ENCODE measurements around the gene INPP5J.
"Not testable (repeated sequence)": the region's sequence is repeated elsewhere in the genome, so short reads cannot be mapped to it uniquely, and the experiment has no call there.

The INPP5J gene

GRCh38 chr22:31103111-31103510 is 19.7 kb upstream of the INPP5J start:
- DNase-seq = no peak

- DNase-seq = no peak
Measured at GRCh38 chr22:31103899-31104694, 18.7 kb upstream of the INPP5J start.

GRCh38 chr22:31104869-31105268 is 17.9 kb upstream of the INPP5J start:
- no peak for DNase-seq

- DNase-seq = no peak
Measured at GRCh38 chr22:31105282-31105929, 17.4 kb upstream of the INPP5J start.

- no peak for DNase-seq
Measured at GRCh38 chr22:31106001-31106571, 16.7 kb upstream of the INPP5J start.

- no peak for DNase-seq
Measured at GRCh38 chr22:31106731-31107177, 16.0 kb upstream of the INPP5J start.

- peak; percentile 74 for DNase-seq
Measured at GRCh38 chr22:31107178-31107893, 15.4 kb upstream of the INPP5J start, which contains the start of gene SELENOM. TSS of gene SELENOM (minus strand) at chr22:31107568. CDS start at chr22:31107505, 63 bp downstream.

- DNase-seq = no peak
Measured at GRCh38 chr22:31107894-31108218, 14.9 kb upstream of the INPP5J start.

- not testable (repeated sequence) for DNase-seq
Measured at GRCh38 chr22:31112547-31113091, 10.1 kb upstream of the INPP5J start.

- no peak for DNase-seq
Measured at GRCh38 chr22:31118046-31118820, 4.5 kb upstream of the INPP5J start.

GRCh38 chr22:31119026-31119717 is 3.6 kb upstream of the INPP5J start:
- DNase-seq = no peak

GRCh38 chr22:31120230-31120629 is 2.5 kb upstream of the INPP5J start:
- no peak for DNase-seq

GRCh38 chr22:31120642-31121041 is 2.1 kb upstream of the INPP5J start:
- DNase-seq = no peak

- no peak for DNase-seq
Measured at GRCh38 chr22:31121403-31121802, 1.4 kb upstream of the INPP5J start.

GRCh38 chr22:31122196-31122531 is 602 bp upstream of the INPP5J start:
- no peak for DNase-seq

- DNase-seq = no peak
Measured at GRCh38 chr22:31123292-31123602, 481 bp downstream of the INPP5J start.

GRCh38 chr22:31124290-31124689 is 1.5 kb downstream of the INPP5J start:
- no peak for DNase-seq

GRCh38 chr22:31124811-31125465 is 2.2 kb downstream of the INPP5J start:
- no peak for DNase-seq

GRCh38 chr22:31125521-31126117 is 2.9 kb downstream of the INPP5J start:
- no peak for DNase-seq

GRCh38 chr22:31126128-31126868 is 3.5 kb downstream of the INPP5J start:
- DNase-seq = no peak

Measured in activated T-cell treated with anti-CD3 and anti-CD28 coated beads for 4 hours (primary cell).